A549 treated with Mapracorat at 1 μM for 4 hours (cell line): ENCODE results near the gene TNFRSF12A. TPM values are rescaled to one million over a fixed set of nuclear protein-coding genes. Genes with fewer than 3 reads are reported as not detected.

Experiments used
- total RNA-seq: library from RNA; stranded (reverse); fragments of 200-300 nt; extraction: Qiagen RNA extraction; gene quantifications from 5 replicates; pipeline ENCODE4 v1.2.3, GENCODE V29; 2022

The TNFRSF12A gene
- 455 to 639 TPM (median 557 TPM) in 5 replicates for total RNA-seq

GRCh38 chr16:3020247-3020603 is at the start of gene TNFRSF12A:
TNFRSF12A (plus strand) TSS chr16:3020368; CDS start chr16:3020398, 30 bp downstream.

GRCh38 chr16:2980227-2981176 is 39.7 kb upstream of the TNFRSF12A start, which contains the start of gene PKMYT1:
PKMYT1 (minus strand) TSS chr16:2980446; CDS start chr16:2979657, 789 bp downstream.

GRCh38 chr16:3012828-3013420 is 7.2 kb upstream of the TNFRSF12A start, which contains the start of gene CLDN9:
CLDN9 (plus strand) TSS chr16:3012923; CDS start chr16:3013363, 440 bp downstream.

GRCh38 chr16:3017794-3018506 is 2.2 kb upstream of the TNFRSF12A start, which contains the start of gene CLDN6:
CLDN6 (minus strand) TSS chr16:3018183; CDS start chr16:3016021, 2,162 bp downstream.

GRCh38 chr16:3023669-3024478 is 3.7 kb downstream of the TNFRSF12A start, which contains the start of the genes HCFC1R1 and THOC6:
HCFC1R1 (minus strand) TSS chr16:3023942; CDS start chr16:3023941, 1 bp downstream.
THOC6 (plus strand) TSS chr16:3024035; CDS start chr16:3024327, 292 bp downstream.

GRCh38 chr16:3036726-3037315 is 16.7 kb downstream of the TNFRSF12A start, which contains the start of gene BICDL2:
BICDL2 (minus strand) TSS chr16:3036944; CDS start chr16:3035496, 1,448 bp downstream.

GRCh38 chr16:3045758-3046640 is 25.8 kb downstream of the TNFRSF12A start, which contains the start of gene MMP25:
MMP25 (plus strand) TSS chr16:3046561; CDS start chr16:3046918, 357 bp downstream.

GRCh38 chr16:3065069-3065741 is 45.0 kb downstream of the TNFRSF12A start, which contains the start of gene IL32:
IL32 (plus strand) TSS chr16:3065640; CDS start chr16:3065812, 172 bp downstream.

Other genes starting within 250 kb of the TNFRSF12A start
- 484 to 531 TPM (median 518 TPM) in 5 replicates for gene ELOB, start 243.1 kb upstream of the TNFRSF12A start, total RNA-seq
- not detected in 5 replicates for gene PRSS33, start 232.8 kb upstream of the TNFRSF12A start, total RNA-seq
- not detected in 5 replicates for gene PRSS41, start 221.9 kb upstream of the TNFRSF12A start, total RNA-seq
- 0.14 to 0.34 TPM (median 0.28 TPM) in 3 of 5 replicates, not detected in the others for gene PRSS21, start 203.1 kb upstream of the TNFRSF12A start, total RNA-seq
- gene ZG16B, start 190.1 kb upstream of the TNFRSF12A start, total RNA-seq = 0.34 to 0.96 TPM (median 0.80 TPM) in 5 replicates
- gene PRSS22, start 162.2 kb upstream of the TNFRSF12A start, total RNA-seq = 0.64 to 1.5 TPM (median 1.2 TPM) in 5 replicates
- gene FLYWCH2, start 137.2 kb upstream of the TNFRSF12A start, total RNA-seq = 46.9 to 54.5 TPM (median 51.5 TPM) in 5 replicates
- gene FLYWCH1, start 108.4 kb upstream of the TNFRSF12A start, total RNA-seq = 17.9 to 33.6 TPM (median 27.0 TPM) in 5 replicates
- gene KREMEN2, start 56.1 kb upstream of the TNFRSF12A start, total RNA-seq = 0.88 to 2.6 TPM (median 2.2 TPM) in 5 replicates
- gene PAQR4, start 51.0 kb upstream of the TNFRSF12A start, total RNA-seq = 34.2 to 48.3 TPM (median 47.2 TPM) in 5 replicates
- 59.8 to 103 TPM (median 91.1 TPM) in 5 replicates for gene PKMYT1, start 39.9 kb upstream of the TNFRSF12A start, total RNA-seq
- gene CLDN9, start 7.4 kb upstream of the TNFRSF12A start, total RNA-seq = 0.30 to 0.42 TPM (median 0.37 TPM) in 5 replicates
- gene CLDN6, start 2.2 kb upstream of the TNFRSF12A start, total RNA-seq = 0.07 to 0.42 TPM (median 0.34 TPM) in 5 replicates
- gene HCFC1R1, start 3.6 kb downstream of the TNFRSF12A start, total RNA-seq = 231 to 250 TPM (median 239 TPM) in 5 replicates
- 24.3 to 38.0 TPM (median 32.1 TPM) in 5 replicates for gene THOC6, start 3.7 kb downstream of the TNFRSF12A start, total RNA-seq
- gene BICDL2, start 16.6 kb downstream of the TNFRSF12A start, total RNA-seq = not detected in 5 replicates
- 0.78 to 1.4 TPM (median 0.94 TPM) in 5 replicates for gene MMP25, start 26.2 kb downstream of the TNFRSF12A start, total RNA-seq
- 21.6 to 34.9 TPM (median 26.1 TPM) in 5 replicates for gene IL32, start 45.3 kb downstream of the TNFRSF12A start, total RNA-seq
- gene ZSCAN10, start 78.9 kb downstream of the TNFRSF12A start, total RNA-seq = 0.20 TPM in 1 of 5 replicates, not detected in the others
- 11.6 to 15.7 TPM (median 14.4 TPM) in 5 replicates for gene ZNF205, start 92.2 kb downstream of the TNFRSF12A start, total RNA-seq
- gene ZNF213, start 114.7 kb downstream of the TNFRSF12A start, total RNA-seq = 7.4 to 12.9 TPM (median 11.6 TPM) in 5 replicates
- gene OR1F1, start 167.8 kb downstream of the TNFRSF12A start, total RNA-seq = 0.17 to 0.65 TPM (median 0.43 TPM) in 4 of 5 replicates, not detected in the other
- 7.4 to 8.2 TPM (median 7.6 TPM) in 5 replicates for gene ZNF200, start 214.8 kb downstream of the TNFRSF12A start, total RNA-seq
- 0.12 TPM in 1 of 5 replicates, not detected in the others for gene MEFV, start 236.3 kb downstream of the TNFRSF12A start, total RNA-seq